ENCODE results near the gene PEX7. TPM values are rescaled to one million over a fixed set of nuclear protein-coding genes. Genes with fewer than 3 reads are reported as not detected.

PEX7 gene
- total and polyA plus RNA-seq, 2 of the 8 experiments (the other 6 are each of a cell fraction or from before 2014, with no cell fraction given) = 6.4 to 11.0 TPM

DNA sequence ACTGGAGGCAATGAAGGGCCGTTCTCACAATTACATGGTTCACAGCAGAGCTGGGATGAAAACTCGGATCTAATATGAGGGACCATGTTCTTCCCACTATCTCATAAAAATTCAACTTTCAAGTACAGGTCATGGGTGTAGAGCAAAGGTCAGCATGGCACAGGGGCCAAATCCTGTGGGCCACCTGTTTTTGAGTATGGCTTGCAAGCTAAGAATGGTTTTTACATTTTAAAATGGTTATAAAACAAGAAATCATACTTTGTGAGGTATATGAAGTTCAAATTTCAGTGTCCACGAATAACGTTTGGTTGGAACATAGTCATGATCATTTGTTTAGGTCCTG, 34.7 kb upstream of the PEX7 start:
- Histone ChIP-seq H2BK12ac (ENCODE audit: low read depth, low read length) (no peak overlapping the region), H3K56ac (replicated peaks; ENCODE audit: insufficient read length, low read depth, low read length) (no peak overlapping the region), H4K91ac (replicated peaks; ENCODE audit: insufficient read length, low read length) (no peak overlapping the region), H4K20me1 (replicated peaks in 1 of 2; ENCODE audit: control insufficient read depth in 1 of 2, insufficient read depth in 2 of 2, low read length in 2 of 2) (peaks cover 0 to 5% of the 10 kb centered on the region in 2 experiments), H2AK5ac (ENCODE audit: low read depth, low read length) (no peak overlapping the region), H3K4ac (replicated peaks; ENCODE audit: insufficient read length, low read depth, low read length) (no peak overlapping the region), H4K5ac (ENCODE audit: insufficient read length, low read depth, low read length) (no peak overlapping the region), H2BK120ac (replicated peaks; ENCODE audit: low read depth, low read length) (no peak overlapping the region), H3K18ac (ENCODE audit: extremely low read depth, low read length) (no peak overlapping the region), H2BK15ac (ENCODE audit: low read length) (no peak overlapping the region), H3K23me2 (ENCODE audit: low read depth, low read length) (peaks cover 10% of the 10 kb centered on the region; the same call in 1 of the 2 replicates), H2AFZ (ENCODE audit: low read length) (no peak overlapping the region), H2BK5ac (ENCODE audit: low read depth, low read length) (no peak overlapping the region), H3K79me1 (ENCODE audit: low read depth, low read length) (no peaks in the 10 kb centered on the region), H2BK20ac (ENCODE audit: low read length) (no peak overlapping the region), H3K4me2 (ENCODE audit: insufficient read depth in 1 of 2, low read depth in 2 of 2, low read length in 2 of 2) (no peak overlapping the region), H3K23ac (ENCODE audit: insufficient read length) (no peak overlapping the region), H3K27me3 (replicated peaks in 1 of 4; ENCODE audit: control insufficient read depth in 3 of 4, extremely low read depth in 1 of 4, insufficient read depth in 3 of 4, low read length in 3 of 4) (peaks cover 8 to 29% (median 16%) of the 10 kb centered on the region in 4 experiments; a peak in 6 of 7 replicates), H3K4me1 (replicated peaks in 1 of 4; ENCODE audit: control insufficient read depth in 3 of 4, insufficient read depth in 4 of 4, low read length in 3 of 4) (peaks cover 0 to 9% (median 2%) of the 10 kb centered on the region in 4 experiments; a peak in 1 of 7 replicates), H3K27ac (ENCODE audit: low read depth, low read length) (no peak overlapping the region), H4K8ac (ENCODE audit: extremely low read depth, insufficient read depth, low read length) (no peak overlapping the region), H3K9ac (replicated peaks in 1 of 4; ENCODE audit: extremely low read depth in 1 of 4, low read depth in 3 of 4, low read length in 3 of 4) (no peak overlapping the region), H3K79me2 (ENCODE audit: control insufficient read depth in 1 of 2, insufficient read depth in 2 of 2, low read length in 2 of 2) (no peaks in the 10 kb centered on the region), H3K14ac (ENCODE audit: insufficient read length) (no peak overlapping the region), H3K9me3 (ENCODE audit: insufficient read depth in 2 of 2, low read depth in 1 of 2, low read length in 1 of 2) (no peaks in the 10 kb centered on the region), H3K36me3 (ENCODE audit: control insufficient read depth in 2 of 4, insufficient read depth in 4 of 4, low read length in 3 of 4) (no peaks in the 10 kb centered on the region), H3K4me3 (ENCODE audit: extremely low read depth in 1 of 4, insufficient read depth in 2 of 4, low read depth in 3 of 4, low read length in 4 of 4) (no peak overlapping the region)
- TF ChIP-seq USF2 (IDR thresholded peaks at IDR 0.05; ENCODE audit: low read length) (no peak), RNF2 (IDR thresholded peaks at IDR 0.05; ENCODE audit: borderline replicate concordance, low read depth, low read length, missing control alignments, poor library complexity, severe bottlenecking) (no peak), EGR1 (IDR thresholded peaks at IDR 0.05; ENCODE audit: borderline replicate concordance, low read depth, low read length) (no peak), ATF3 (IDR thresholded peaks at IDR 0.05; ENCODE audit: insufficient read depth, low read depth, low read length) (no peak), SIN3A (conservative IDR thresholded peaks at IDR 0.05 in 1 of 2, IDR thresholded peaks at IDR 0.05 in 1 of 2; ENCODE audit: low read depth in 1 of 2, low read length in 2 of 2) (no peak), CBX5 (IDR thresholded peaks at IDR 0.05; ENCODE audit: low read depth, low read length) (no peak), SAP30 (IDR thresholded peaks at IDR 0.05; ENCODE audit: insufficient read depth, insufficient replicate concordance, low read length) (no peak)
- WGBS, 2 experiments (ENCODE audit: extremely low coverage in 1 of 2, insufficient coverage in 1 of 2, insufficient read length in 1 of 2, insufficient replicate concordance in 2 of 2, low coverage in 1 of 2, low lambda C conversion rate in 2 of 2, missing lambda C conversion rate in 1 of 2) = 90% methylated on average over 4 of the region's 4 CpGs; no CpG with 5 or more reads in 1 of the 2 experiments
- ChIA-PET CTCF (ENCODE audit: partially characterized antibody) (interaction anchor here (0.5 to 1.3 kb wide), 3 partner anchors 23 to 1487 kb away, joined by 3 read pairs; no protein-coding TSS in a partner anchor), POLR2A (ENCODE audit: partially characterized antibody) (interaction anchor here (0.9 kb wide), 1 partner anchor 16 kb away, joined by 3 read pairs; no protein-coding TSS in a partner anchor)
- FAIRE-seq (no peak), DNase-seq (ENCODE audit: low read depth in 1 of 2, low spot score in 2 of 2) (no peak)

All from H1 (cell line).